Nephron progenitor cell (in vitro differentiated cells): ENCODE measurements around the gene VPS13D.

Experiments
- DNase-seq: peaks from one replicate; pipeline ENCODE4 v3.0.0; 2021
- H3K27ac Mint-ChIP-seq: 2 replicates; pipeline ENCODE4 v1.8.0; 2021; ENCODE audit warnings: mild to moderate bottlenecking, moderate library complexity, mixed read lengths
- H3K27me3 Mint-ChIP-seq: 2 replicates; pipeline ENCODE4 v1.8.0; 2021; ENCODE audit warnings: mild to moderate bottlenecking, low read depth, mixed read lengths; ENCODE audit not compliant: poor library complexity
- H3K36me3 Mint-ChIP-seq: 2 replicates; pipeline ENCODE4 v1.8.0; 2021; ENCODE audit warnings: low read depth, mixed read lengths
- H3K4me1 Mint-ChIP-seq: 2 replicates; pipeline ENCODE4 v1.8.0; 2021; ENCODE audit warnings: mixed read lengths
- H3K4me3 Mint-ChIP-seq: 2 replicates; pipeline ENCODE4 v1.8.0; 2021; ENCODE audit warnings: mild to moderate bottlenecking, moderate library complexity, mixed read lengths
- H3K9me3 Mint-ChIP-seq: 2 replicates; pipeline ENCODE4 v1.8.0; 2021; ENCODE audit warnings: mild to moderate bottlenecking, moderate library complexity, mixed read lengths
- TF ChIP-seq, protein P1 (sequence below): fragments of 200-600 bp; sonication (generic); IDR thresholded peaks from 2 replicates; pipeline ENCODE4 v1.5.0; 2021; ENCODE audit warnings: antibody characterized with exemption

Gene VPS13D

DNA sequence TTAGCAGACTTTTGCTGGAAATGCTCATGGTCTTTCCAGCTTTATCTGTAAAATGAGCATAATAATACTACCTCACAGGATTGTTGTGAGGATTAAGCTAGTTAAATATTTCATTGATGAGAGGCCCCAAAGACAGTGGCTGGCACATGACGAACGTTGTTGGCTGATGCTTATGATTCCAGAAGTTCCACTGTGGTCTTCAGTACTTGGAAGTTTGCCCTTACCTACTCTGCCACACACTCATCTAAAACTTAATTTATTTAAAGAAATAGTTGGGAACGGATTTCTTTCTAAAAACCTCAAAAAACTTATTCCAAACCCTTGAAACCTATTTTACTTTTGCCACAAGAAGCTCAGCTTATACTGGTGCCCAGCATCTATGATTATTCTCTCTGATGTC lies 217.5 kb downstream of the VPS13D start:
- Mint-ChIP-seq H3K4me1 (peaks cover 49% of the 10 kb centered on the region), H3K4me3 (no peak overlapping the region), H3K27ac (no peak overlapping the region), H3K27me3 (no peaks in the 10 kb centered on the region), H3K36me3 (peaks cover 33% of the 10 kb centered on the region), H3K9me3 (peaks cover 20% of the 10 kb centered on the region)
- TF ChIP-seq, protein P1, sequence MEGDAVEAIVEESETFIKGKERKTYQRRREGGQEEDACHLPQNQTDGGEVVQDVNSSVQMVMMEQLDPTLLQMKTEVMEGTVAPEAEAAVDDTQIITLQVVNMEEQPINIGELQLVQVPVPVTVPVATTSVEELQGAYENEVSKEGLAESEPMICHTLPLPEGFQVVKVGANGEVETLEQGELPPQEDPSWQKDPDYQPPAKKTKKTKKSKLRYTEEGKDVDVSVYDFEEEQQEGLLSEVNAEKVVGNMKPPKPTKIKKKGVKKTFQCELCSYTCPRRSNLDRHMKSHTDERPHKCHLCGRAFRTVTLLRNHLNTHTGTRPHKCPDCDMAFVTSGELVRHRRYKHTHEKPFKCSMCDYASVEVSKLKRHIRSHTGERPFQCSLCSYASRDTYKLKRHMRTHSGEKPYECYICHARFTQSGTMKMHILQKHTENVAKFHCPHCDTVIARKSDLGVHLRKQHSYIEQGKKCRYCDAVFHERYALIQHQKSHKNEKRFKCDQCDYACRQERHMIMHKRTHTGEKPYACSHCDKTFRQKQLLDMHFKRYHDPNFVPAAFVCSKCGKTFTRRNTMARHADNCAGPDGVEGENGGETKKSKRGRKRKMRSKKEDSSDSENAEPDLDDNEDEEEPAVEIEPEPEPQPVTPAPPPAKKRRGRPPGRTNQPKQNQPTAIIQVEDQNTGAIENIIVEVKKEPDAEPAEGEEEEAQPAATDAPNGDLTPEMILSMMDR: no peak
- no peak for DNase-seq

DNA sequence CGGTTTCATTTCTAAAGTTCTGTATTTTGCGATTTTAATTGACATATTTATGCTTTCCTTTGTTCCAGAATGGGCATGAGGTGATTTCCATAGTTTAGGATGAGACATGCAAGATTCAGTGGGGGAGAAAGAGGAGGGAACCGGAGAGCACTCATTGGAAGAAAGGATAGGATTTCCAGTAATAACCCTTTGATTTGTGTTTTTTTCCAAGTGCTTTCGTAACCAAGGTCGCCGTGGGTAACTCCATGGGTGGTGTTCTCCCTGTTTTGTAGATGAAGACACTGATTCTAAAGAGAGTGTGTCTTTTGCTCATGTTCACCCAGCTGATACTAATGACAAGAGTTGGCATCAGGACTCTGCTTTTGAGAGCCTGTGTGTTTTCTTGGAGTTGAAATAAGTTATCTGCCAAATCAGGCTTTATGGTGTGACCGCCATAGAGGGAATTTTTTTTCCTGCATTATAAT lies 218.1 kb downstream of the VPS13D start:
- no peak overlapping the region for H3K4me3 Mint-ChIP-seq
- peaks cover 55% of the 10 kb centered on the region for H3K4me1 Mint-ChIP-seq
- TF ChIP-seq, protein P1: no peak
- H3K9me3 Mint-ChIP-seq: peaks cover 20% of the 10 kb centered on the region
- H3K27me3 Mint-ChIP-seq: no peaks in the 10 kb centered on the region
- H3K36me3 Mint-ChIP-seq: peaks cover 29% of the 10 kb centered on the region
- no peak overlapping the region for H3K27ac Mint-ChIP-seq
- no peak for DNase-seq

DNA sequence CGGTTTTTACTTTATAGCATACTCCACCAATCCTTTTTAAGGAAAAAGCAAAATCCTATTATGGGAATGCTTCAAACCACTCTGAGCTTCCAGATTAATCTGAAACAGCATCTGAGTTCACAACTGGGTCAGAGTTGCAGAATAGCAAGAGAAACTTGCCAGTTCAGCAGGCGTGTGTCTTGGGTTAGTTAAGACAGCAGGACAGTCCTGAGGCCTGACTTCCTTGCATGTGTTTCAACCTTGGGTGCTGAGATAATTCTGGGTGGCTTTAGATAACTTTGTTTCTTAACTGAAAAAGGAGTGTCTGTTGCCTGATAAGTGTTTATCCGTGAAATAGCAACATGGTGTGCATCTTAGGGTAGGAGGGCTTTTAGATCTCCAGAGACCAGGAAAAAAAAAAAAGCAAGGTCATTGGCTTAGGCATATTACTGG lies 218.9 kb downstream of the VPS13D start:
- H3K27me3 Mint-ChIP-seq: no peaks in the 10 kb centered on the region
- peak overlapping the region; percentile 98 for H3K27ac Mint-ChIP-seq
- TF ChIP-seq, protein P1: no peak
- no peak for DNase-seq
- H3K36me3 Mint-ChIP-seq: peaks cover 20% of the 10 kb centered on the region
- peaks cover 15% of the 10 kb centered on the region for H3K9me3 Mint-ChIP-seq
- peaks cover 64% of the 10 kb centered on the region for H3K4me1 Mint-ChIP-seq
- no peak overlapping the region for H3K4me3 Mint-ChIP-seq

DNA sequence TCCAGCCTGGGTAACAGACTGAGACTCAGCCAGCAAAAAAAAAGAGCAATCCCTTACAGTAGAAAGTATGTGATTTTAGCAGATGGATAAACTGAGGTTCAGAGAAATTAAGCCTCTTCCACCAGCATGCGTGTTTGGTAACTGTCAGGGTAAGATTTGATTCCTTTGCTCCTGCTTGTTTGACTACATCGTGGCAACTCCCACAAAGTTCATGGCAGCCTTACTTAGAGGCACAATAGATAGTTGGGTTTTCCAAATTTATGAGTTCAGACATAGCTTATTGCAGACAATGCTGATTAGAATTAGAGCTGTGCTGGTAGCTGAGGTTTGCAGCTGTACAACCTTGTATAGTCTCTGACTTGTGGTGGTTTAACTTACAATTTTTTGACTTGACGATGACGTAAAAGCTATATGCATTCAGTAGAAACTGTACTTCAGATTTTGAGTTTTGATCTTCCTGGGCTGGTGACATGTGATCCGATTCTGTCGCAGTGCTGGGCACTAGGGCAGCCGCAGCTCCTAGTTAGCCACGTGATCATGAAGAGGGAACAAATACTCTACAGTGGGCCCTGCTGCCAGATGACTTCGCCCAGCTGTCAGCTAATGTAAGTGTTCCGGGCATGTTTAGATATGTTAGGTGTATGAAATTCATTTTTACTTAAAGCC lies 220.4 kb downstream of the VPS13D start:
- peaks cover 78% of the 10 kb centered on the region for H3K4me1 Mint-ChIP-seq

DNA sequence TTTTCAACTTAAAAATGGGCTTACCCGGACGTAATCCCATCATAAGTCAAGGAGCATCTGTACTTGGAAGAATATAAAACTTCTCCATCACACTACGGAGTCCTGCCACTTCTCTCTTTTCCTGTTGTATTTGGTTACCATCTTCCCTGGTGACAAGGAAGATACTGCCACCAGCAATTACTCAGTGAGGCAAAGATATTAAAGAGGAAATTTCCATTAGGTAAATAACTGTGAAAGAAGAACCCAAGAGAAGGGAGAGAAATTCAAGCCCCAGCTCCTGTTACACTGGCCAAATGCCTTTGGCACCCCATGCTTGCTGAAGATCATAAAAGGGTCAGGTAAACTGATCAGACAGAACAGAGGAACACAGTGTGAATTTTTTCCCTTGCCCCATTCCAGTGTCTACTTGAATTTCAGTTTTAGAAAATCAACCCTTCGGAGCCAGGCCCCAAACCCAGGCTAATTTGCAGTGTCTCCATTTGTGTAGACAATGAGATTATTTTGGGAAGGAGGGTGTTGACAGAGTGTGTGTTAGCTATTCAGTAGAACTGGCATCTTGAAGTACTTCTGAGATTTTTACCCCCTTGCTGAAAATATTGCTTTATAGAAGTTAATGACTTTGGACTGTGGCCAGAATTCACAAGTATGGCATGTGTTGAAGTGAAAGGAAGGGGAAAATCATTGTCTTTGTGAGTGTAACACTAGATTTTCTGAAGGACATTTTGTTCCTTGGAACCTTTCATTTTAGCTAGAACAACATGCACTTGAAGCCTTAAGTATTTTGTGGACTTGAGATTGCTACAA lies 221.1 kb downstream of the VPS13D start:
- no peak overlapping the region for H3K4me3 Mint-ChIP-seq
- TF ChIP-seq, protein P1: no peak
- peaks cover 79% of the 10 kb centered on the region for H3K4me1 Mint-ChIP-seq
- H3K9me3 Mint-ChIP-seq: peaks cover under 1% of the 10 kb centered on the region
- H3K27ac Mint-ChIP-seq: peak overlapping the region; percentile 60
- DNase-seq: no peak
- H3K36me3 Mint-ChIP-seq: peaks cover under 1% of the 10 kb centered on the region
- no peaks in the 10 kb centered on the region for H3K27me3 Mint-ChIP-seq

More for the DNA sequence above, 220.4 kb downstream of the VPS13D start:
- Mint-ChIP-seq H3K27ac (peak overlapping the region; percentile 4), H3K36me3 (peaks cover 6% of the 10 kb centered on the region), H3K27me3 (no peaks in the 10 kb centered on the region), H3K4me3 (peak overlapping the region; percentile 5), H3K9me3 (peaks cover 3% of the 10 kb centered on the region)
- DNase-seq: no peak
- TF ChIP-seq, protein P1: no peak
